Peyer's patch (tissue), 4 donors: ENCODE results near the gene ATP5PD. TPM values are rescaled to one million over a fixed set of nuclear protein-coding genes. Genes with fewer than 3 reads are reported as not detected.

ENCODE experiments used
- DNase-seq, 3 donors: peaks; one replicate each; pipeline ENCODE4 v3.0.0-alpha.2; 2017 to 2019
- H3K27ac ChIP-seq, 4 donors: fragments of 200-600 bp; sonication (generic); one replicate each; pipeline ENCODE4 v1.5.1; 2016 to 2019
- H3K27me3 ChIP-seq, 2 donors: fragments of 200-600 bp; sonication (generic); one replicate each; pipeline ENCODE4 v1.5.1; 2019
- H3K36me3 ChIP-seq, 3 donors: fragments of 200-600 bp; sonication (generic); one replicate each; pipeline ENCODE4 v1.5.1; 2016 to 2019
- H3K4me1 ChIP-seq, 4 donors: fragments of 200-600 bp; sonication (generic); one replicate each; pipeline ENCODE4 v1.5.1; 2016 to 2019
- H3K4me3 ChIP-seq, 4 donors: fragments of 200-600 bp; sonication (generic); 1 replicate in 3 of 4; 2 replicates in 1 of 4; pipeline ENCODE4 v1.5.1; 2016 to 2019; ENCODE audit warnings: mild to moderate bottlenecking in 1 of 4
- H3K9me3 ChIP-seq, 4 donors: fragments of 200-600 bp; sonication (generic); one replicate each; pipeline ENCODE4 v1.5.1; 2016 to 2019; ENCODE audit warnings: mild to moderate bottlenecking in 1 of 4
- POLR2A ChIP-seq, 2 donors: fragments of 450-650 bp; IDR thresholded peaks; one replicate each; pipeline ENCODE4 v1.5.1; 2017; ENCODE audit warnings: antibody characterized with exemption in 2 of 2, mild to moderate bottlenecking in 2 of 2, moderate library complexity in 2 of 2
- total RNA-seq, 4 donors: library from RNA; depleted of rRNA; stranded (reverse); fragments of >200 nt; gene quantifications; one replicate each; pipeline ENCODE4 v1.1.0, GENCODE V29; 2016
- TF ChIP-seq, protein P1 (sequence below), 6 experiments: fragments of 450-650 bp in 4 of 6; fragments of 200-600 bp in 2 of 6; sonication (generic) in 1 of 6; IDR thresholded peaks; one replicate each; pipeline ENCODE4 v1.5.1; 2017 to 2019; ENCODE audit warnings: antibody characterized with exemption in 6 of 6, mild to moderate bottlenecking in 3 of 6, moderate library complexity in 1 of 6

The ATP5PD gene
- total RNA-seq = 100 to 1,000 TPM; 202 to 302 (median 247) TPM

DNA sequence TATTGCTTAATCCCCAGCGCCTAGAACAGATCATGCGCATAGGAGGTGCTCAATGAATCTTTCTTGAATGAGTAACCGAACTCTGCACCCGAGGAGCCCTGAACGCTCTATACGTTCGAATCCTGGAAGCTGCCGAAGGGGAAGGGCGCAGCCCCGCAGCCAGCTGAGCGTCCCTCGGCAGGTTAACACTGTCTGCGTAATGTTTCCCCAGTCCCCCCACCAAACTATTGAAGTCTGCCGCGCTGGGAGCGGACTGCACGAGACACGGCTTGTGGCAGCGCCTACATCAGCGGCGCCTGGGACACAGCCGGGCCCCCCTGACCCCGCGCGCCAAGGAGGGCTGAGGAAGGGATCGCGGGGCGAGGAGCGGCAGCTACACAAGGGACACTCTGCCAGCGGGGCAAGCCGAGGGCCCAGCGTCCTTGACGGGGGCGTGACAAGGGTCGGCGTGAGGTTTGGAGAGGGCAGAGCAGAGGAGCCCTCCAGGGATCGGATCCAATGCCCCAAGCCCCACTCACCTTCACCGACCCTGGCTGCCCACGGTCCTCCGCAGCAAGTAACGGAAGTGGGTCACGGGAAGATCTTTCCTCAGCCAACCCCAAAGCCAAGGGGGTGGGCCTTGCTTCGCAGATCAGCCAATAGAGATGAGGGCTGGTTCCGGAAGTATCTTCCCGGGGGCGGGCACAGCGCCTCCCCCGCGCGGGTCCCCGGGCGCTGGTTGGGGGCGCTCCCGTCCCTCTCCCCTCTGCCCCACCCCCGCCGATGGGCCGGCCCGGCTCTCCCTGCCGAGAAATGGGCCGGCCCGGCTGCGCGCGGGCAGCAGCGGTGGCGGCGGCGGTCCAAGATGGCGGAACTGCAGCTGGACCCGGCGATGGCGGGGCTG, at the start of gene ATP5PD, which contains the start of gene KCTD2:
Gene ATP5PD, minus strand, starts transcription at position 563 of the 883 bp plus-strand sequence. CDS start 4,319 bp downstream, outside the sequence.
Gene KCTD2, plus strand, starts transcription at position 819 of the 883 bp plus-strand sequence. Its CDS starts 26 bp downstream, at position 845.
- H3K27me3 ChIP-seq = no peaks in the 10 kb centered on the region
- DNase-seq = peak; percentile 91 to 97 (median 95)
- TF ChIP-seq, protein P1, sequence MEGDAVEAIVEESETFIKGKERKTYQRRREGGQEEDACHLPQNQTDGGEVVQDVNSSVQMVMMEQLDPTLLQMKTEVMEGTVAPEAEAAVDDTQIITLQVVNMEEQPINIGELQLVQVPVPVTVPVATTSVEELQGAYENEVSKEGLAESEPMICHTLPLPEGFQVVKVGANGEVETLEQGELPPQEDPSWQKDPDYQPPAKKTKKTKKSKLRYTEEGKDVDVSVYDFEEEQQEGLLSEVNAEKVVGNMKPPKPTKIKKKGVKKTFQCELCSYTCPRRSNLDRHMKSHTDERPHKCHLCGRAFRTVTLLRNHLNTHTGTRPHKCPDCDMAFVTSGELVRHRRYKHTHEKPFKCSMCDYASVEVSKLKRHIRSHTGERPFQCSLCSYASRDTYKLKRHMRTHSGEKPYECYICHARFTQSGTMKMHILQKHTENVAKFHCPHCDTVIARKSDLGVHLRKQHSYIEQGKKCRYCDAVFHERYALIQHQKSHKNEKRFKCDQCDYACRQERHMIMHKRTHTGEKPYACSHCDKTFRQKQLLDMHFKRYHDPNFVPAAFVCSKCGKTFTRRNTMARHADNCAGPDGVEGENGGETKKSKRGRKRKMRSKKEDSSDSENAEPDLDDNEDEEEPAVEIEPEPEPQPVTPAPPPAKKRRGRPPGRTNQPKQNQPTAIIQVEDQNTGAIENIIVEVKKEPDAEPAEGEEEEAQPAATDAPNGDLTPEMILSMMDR (IDR thresholded peaks at IDR 0.05) = no peak
- peak; percentile 94 to 96 for TF ChIP-seq POLR2A (IDR thresholded peaks at IDR 0.05)

DNA sequence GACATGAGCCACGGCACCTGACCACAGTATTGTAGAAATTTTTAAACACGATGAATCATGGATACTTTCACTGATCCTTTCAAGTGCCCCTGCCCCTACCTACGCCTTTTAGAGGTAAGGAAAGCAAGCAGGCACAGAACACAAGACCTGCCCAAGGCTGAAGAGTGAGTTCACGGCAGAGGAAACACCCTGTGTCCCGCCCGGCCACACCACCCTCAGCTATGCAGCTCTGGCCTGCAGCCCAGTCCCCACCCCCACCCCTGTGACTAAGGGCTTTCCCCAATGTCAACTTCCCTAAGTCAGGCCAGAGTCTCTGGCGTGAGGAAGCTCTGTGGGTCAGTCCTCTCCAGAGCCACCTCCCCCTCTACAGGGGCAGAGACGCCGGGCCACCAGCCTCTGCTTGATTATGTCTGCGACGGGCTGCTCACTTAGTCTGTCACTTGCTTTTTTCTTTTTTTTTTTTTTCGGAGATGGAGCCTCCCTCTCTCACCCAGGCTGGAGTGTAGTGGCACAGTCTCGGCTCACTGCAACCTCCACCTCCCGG, 49.4 kb upstream of the ATP5PD start:
- no peaks in the 10 kb centered on the region for H3K9me3 ChIP-seq
- peak in 2 of 3 donors; percentile 89 to 95 for DNase-seq
- no peaks in the 10 kb centered on the region for H3K27me3 ChIP-seq
- peaks cover 0 to 30% (median 0%) of the 10 kb centered on the region in 3 donors for H3K36me3 ChIP-seq
- H3K4me1 ChIP-seq = peaks cover 0 to 53% (median 2%) of the 10 kb centered on the region in 4 donors
- TF ChIP-seq, protein P1 (IDR thresholded peaks at IDR 0.05) = no peak
- peak in 1 of 2 donors; percentile 63 for TF ChIP-seq POLR2A (IDR thresholded peaks at IDR 0.05)
- no peak overlapping the region for H3K4me3 ChIP-seq
- H3K27ac ChIP-seq = peak overlapping the region in 3 of 4 donors; percentile 74 to 89 (median 74)

More for the DNA sequence above, at the start of gene ATP5PD, which contains the start of gene KCTD2:
- Histone ChIP-seq H3K9me3 (no peaks in the 10 kb centered on the region), H3K36me3 (peaks cover 0 to 19% (median 0%) of the 10 kb centered on the region in 3 donors), H3K27ac (peak within 1 kb of the TSS; percentile 90 to 99 (median 98)), H3K4me3 (peak within 1 kb of the TSS; percentile 59 to 98 (median 96)), H3K4me1 (peaks cover 0 to 25% (median 11%) of the 10 kb centered on the region in 4 donors)

DNA sequence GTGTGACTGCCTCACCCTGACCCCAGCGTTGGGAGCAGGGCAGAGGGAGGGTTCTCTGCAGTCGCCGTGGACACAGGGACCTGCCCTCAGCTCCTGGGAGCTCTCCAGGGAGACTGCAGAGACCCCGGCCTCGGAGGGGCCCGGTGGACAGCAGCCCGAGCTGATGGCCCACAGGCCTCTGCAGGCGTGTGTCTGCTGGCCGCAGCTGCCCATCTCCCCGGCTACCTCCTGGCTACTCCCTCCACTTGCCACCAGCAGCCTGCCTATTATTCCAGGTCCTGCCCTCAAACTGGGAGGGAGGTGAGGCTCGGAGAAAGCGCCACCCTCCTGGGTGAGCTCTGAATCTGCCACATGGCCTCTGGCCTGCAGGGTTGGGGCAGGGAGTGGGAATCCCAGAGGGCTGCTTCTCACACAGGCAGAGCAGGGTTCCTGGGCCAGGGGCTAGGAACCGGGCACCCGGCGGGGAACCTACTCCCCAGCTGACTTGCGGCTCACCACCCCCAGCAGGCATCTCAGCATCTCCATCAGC, 48.2 kb upstream of the ATP5PD start:
- peaks cover 0 to 65% (median 3%) of the 10 kb centered on the region in 4 donors for H3K4me1 ChIP-seq
- peak in 1 of 3 donors; percentile 55 for DNase-seq
- no peaks in the 10 kb centered on the region for H3K27me3 ChIP-seq
- TF ChIP-seq POLR2A (IDR thresholded peaks at IDR 0.05) = no peak
- TF ChIP-seq, protein P1 (IDR thresholded peaks at IDR 0.05) = no peak
- peaks cover 0 to 22% (median 0%) of the 10 kb centered on the region in 3 donors for H3K36me3 ChIP-seq
- H3K4me3 ChIP-seq = no peak overlapping the region
- H3K9me3 ChIP-seq = no peaks in the 10 kb centered on the region
- peak overlapping the region in 3 of 4 donors; percentile 74 to 89 (median 74) for H3K27ac ChIP-seq

DNA sequence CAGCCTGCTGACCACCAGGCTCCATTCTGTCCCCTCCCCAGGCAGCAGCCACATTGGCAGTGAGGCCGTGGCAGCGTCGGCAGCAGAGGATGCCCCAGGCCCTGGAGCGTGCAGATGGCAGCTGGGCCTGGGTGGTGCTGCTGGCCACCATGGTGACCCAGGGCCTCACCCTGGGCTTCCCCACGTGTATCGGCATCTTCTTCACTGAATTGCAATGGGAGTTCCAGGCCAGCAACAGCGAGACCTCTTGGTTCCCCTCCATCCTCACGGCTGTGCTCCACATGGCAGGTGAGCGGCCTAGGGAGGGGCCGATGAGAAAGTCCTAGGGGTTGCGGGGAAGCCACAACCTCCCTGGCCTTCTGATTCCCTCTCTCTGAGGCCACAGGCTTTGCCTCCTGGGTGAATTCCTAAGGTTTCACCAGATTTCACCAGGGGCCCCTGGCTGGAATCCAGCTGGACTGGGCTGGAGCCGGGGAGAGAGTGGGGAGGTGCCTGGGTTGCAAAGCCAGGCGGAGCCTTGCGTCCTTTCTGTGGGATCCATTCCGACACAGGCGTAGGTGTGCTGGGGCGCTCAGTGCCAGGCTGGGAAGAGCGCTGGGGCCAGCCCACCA, 46.9 kb upstream of the ATP5PD start:
- Histone ChIP-seq H3K27ac (peak overlapping the region in 3 of 4 donors; percentile 40 to 100 (median 95)), H3K9me3 (no peaks in the 10 kb centered on the region), H3K36me3 (peaks cover 0 to 10% (median 0%) of the 10 kb centered on the region in 3 donors), H3K4me1 (peaks cover 0 to 73% (median 4%) of the 10 kb centered on the region in 4 donors), H3K4me3 (no peak overlapping the region), H3K27me3 (no peaks in the 10 kb centered on the region)
- TF ChIP-seq, protein P1 (IDR thresholded peaks at IDR 0.05) = no peak
- TF ChIP-seq POLR2A (IDR thresholded peaks at IDR 0.05) = no peak
- DNase-seq = no peak

DNA sequence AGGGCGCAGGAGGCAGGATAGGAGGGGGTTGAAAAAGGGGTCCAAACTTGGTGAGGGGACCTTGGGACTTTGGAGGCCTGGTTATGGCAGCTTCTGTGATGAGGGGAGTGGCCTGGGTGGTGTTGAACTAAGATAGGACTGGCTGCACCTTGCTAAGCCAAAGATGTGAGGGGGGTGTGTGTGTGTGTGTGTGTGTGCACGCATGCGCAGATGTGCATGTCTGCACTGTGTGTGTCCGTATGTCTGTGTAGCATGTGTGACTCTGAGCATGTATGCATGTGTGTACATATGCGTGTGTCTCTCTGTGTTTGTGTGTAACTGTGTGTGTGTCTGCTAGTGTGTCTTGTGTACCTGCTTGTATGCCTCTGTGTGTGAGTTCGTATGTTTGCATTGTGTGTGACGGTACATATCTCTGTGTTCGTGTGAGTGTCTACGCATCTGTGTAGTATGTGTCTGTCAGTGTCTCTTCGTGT, 45.1 kb upstream of the ATP5PD start:
- TF ChIP-seq, protein P1 (IDR thresholded peaks at IDR 0.05) = no peak
- TF ChIP-seq POLR2A (IDR thresholded peaks at IDR 0.05) = peak in 1 of 2 donors; percentile 50
- peak overlapping the region in 2 of 4 donors; percentile 30 to 33 for H3K4me3 ChIP-seq
- H3K9me3 ChIP-seq = no peaks in the 10 kb centered on the region
- H3K36me3 ChIP-seq = no peaks in the 10 kb centered on the region
- H3K27ac ChIP-seq = peak overlapping the region in 3 of 4 donors; percentile 83 to 100 (median 95)
- no peaks in the 10 kb centered on the region for H3K27me3 ChIP-seq
- DNase-seq = peak in 2 of 3 donors; percentile 73 to 79
- H3K4me1 ChIP-seq = peaks cover 0 to 79% (median 10%) of the 10 kb centered on the region in 4 donors
